HS-5 (cell line): Measurements from ENCODE around the gene VASP.
"Not testable (repeated sequence)": the region's sequence is repeated elsewhere in the genome, so short reads cannot be mapped to it uniquely, and the experiment has no call there.

Experiments used
- DNase-seq: peaks from one replicate; pipeline ENCODE4 v3.0.0-alpha.2; 2012; ENCODE audit warnings: low read depth

The VASP gene

DNA sequence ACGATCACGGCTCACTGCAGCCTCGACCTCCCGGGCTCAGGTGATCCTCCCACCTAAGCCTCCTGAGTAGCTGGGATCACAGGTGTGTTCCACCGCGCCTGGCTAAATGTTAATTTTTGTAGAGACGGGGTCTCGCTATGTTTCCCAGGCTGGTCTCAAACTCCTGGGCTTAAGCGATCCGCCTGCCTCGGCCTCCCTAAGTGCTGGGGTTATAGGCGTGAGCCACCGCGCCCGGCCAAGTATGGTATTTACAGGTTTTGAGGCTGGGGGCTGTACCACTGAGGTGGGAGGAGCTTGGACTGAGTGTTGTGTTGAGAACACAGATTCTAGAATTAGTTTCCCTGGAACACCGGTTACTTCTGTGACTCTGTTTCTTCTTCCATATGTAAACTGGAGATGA, 9.5 kb upstream of the VASP start:
- DNase-seq = no peak

DNA sequence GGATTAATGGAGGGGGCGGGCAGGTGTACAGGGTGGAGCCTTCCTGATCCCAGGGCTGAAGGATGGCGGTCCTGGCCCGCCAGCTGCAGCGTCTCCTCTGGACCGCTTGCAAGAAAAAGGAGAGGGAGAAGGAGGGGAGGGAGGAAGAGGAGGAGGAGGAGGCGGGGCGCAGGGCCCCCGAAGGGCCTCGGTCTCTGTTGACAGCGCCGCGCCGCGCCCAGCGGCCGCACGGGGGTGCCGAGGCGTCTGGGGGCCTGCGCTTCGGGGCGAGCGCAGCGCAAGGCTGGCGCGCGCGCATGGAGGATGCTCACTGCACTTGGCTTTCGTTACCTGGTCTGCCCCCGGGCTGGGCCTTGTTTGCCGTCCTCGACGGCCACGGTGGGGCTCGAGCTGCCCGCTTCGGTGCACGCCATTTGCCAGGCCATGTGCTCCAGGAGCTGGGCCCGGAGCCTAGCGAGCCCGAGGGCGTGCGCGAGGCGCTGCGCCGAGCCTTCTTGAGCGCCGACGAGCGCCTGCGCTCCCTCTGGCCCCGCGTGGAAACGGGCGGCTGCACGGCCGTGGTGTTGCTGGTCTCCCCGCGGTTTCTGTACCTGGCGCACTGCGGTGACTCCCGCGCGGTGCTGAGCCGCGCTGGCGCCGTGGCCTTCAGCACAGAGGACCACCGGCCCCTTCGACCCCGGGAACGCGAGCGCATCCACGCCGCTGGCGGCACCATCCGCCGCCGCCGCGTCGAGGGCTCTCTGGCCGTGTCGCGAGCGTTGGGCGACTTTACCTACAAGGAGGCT, 8.7 kb upstream of the VASP start, which contains the start of gene PPM1N:
Gene PPM1N, plus strand, starts transcription at position 33 of the 785 bp plus-strand sequence. Its CDS starts 30 bp downstream, at position 63.
- DNase-seq = no peak

DNA sequence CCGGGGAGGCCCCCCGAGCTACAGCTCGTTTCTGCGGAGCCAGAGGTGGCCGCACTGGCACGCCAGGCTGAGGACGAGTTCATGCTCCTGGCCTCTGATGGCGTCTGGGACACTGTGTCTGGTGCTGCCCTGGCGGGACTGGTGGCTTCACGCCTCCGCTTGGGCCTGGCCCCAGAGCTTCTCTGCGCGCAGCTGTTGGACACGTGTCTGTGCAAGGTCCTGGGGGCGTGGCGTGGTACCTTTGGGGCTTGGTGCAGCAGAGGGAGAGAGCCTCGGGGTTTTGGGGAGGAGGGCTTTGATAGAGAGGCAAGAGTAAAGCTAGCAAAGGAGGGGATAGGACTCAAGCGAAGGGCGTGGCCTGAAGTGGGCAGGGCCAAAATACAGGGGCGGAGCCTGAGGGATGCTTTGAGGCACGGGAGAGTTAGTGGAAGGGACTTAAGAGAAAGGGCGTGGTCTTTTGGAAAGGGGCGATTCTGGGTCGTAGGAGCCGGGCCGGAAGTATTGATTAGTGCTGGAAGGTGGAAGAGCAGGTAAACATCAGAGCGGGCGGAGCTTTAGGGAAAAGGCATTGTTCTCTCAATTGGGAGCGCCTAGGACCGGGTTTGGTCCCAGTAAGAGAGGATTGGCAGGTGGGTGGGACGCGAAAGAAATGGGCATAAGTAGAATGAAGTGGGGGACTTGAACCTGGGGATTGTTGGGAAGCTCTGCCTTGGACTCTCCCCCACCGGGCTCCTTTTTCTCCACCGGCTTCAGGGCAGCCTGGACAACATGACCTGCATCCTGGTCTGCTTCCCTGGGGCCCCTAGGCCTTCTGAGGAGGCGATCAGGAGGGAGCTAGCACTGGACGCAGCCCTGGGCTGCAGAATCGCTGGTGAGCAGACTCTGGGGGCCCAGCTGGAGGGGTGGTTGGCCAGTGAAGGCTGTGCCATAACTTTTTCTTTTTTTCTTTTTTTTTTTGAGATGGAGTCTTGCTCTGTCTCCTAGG, 7.8 kb upstream of the VASP start:
- peak; percentile 63 for DNase-seq

DNA sequence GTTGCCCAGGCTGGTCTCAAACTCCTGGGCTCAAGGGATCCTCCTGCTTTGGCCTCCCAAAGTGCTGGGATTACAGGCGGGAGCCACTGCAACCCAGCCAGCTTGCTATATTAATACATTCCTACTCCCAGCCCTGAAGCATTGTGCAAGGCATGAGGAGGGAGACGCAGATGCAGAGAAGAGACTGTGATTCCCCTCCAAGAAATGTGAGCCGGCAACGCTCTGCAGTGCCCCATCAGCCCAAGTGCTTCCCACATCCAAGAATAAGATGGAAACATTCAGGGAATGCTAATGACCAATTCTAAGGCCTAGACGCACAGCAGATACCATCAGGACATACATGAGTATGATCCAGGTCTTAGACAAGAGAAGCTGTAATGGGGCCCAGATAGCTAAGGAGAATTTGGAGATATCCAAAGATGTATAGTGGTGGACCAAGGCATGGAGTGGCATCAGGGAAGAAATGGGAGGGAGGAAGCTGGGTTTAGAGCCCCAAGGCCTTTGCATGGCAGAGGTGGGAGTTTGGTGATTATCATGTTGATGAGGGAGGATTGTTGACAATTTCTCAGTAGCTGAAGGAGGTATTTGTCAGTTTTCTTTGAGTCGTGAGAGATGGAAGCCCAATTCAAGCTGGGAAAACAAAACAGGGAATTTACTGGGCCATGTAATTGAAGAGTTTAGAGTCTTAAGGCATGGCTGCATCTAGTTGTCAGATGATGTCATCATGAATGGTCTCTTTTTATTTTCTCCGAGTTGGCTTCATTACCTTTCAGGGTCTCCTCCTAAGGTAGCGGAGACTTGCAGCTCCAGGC, 6.2 kb upstream of the VASP start:
- DNase-seq = no peak

DNA sequence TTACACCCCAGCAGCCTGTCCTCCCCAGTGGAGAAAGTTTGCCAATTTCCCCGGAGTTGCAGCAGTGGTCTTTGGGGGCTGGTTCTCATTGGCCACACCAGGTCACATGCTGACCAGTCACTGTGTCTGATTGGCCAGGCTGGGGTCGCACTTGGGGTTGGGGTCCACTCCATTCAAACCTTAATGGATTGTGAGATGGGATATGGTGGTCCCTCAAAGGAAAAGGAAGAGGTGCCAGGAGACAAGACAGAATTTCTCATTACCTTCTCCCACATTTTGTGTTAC, 5.6 kb upstream of the VASP start:
- no peak for DNase-seq

DNA sequence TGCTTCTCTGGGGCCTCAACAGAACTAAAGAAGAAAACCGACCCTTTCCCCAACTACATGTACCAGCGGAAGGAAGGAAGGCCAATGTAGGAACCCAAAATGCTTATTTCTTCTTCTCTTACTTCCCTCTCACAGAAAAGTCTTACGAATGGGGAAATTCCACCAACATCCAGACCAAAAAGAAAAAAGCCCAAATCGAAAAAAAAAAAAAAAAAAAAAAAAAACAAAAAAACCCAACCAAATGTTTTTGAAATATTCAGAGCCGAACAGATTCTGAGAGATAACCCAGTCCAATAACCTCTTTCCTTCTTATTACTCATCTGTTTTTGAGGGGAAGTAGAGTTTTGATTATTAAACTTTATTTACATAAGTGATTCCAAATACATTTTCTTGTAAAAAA, 5.2 kb upstream of the VASP start:
- no peak for DNase-seq

DNA sequence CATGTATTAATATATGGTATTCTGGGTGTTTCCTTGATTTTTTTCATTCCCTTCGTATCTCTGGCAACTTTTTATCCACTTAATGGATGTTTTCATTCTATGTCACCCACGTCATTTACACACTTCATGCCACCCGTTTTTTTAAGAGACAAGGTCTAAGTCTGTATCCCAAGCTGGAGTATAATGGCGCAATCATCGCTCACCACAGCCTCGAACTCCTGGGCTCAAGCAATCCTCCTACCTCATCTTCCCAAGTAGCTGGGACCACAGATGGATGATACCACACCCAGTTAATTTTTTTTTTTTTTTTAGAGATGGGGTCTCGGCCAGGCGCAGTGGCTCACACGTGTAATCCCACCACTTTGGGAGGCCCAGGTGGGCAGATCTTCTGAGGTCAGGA, 3.4 kb upstream of the VASP start:
- no peak for DNase-seq

DNA sequence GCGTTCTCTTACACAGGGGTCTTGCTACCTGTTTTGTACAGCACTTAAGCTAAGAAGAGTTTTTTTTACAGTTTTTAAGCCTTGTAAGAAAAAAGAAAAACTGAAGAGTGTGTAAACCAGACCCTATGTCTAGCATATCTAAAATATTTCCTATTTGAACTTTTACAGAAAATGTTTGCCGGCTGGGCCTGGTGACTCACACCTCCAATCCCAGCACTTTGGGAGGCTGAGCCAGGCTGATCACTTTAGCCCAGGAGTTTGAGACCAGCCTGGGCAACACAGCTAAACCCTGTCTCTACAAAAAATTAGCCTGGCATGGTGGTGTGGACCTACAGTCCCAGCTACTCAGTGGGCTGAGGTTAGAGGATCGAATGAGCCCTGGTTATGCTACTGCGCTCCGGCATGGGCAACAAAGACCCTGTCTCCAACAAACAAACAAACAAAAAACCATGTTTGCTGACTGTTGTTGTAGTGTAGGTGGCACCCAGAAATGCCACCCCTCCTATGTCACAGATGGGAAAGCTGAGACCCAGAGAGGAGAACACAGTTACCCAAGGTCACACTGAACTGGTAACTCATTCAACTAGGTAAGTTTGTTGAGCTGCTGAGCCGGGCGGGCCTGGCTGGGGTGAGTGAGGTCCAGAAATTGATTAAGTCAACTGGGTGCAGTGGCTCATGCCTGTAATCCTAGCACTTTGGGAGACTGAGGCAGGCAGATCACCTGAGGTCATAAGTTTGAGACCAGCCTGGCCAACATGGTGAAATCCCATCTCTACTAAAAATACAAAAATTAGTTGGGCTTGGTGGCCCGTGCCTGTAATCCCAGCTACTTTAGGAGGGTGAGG, 1.9 kb upstream of the VASP start:
- no peak for DNase-seq

DNA sequence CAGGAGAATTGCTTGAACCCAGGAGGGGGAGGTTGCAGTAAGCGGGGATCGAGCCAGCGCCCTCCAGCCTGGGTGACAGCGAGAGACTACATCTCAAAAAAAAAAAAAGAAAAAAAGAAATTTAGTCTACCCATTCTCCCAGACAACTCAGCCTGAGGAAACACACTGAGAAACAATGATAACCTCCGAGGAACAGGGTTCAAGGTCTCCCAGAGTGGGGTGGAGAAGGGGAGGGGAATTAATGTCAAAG, 1.4 kb upstream of the VASP start:
- no peak for DNase-seq

DNA sequence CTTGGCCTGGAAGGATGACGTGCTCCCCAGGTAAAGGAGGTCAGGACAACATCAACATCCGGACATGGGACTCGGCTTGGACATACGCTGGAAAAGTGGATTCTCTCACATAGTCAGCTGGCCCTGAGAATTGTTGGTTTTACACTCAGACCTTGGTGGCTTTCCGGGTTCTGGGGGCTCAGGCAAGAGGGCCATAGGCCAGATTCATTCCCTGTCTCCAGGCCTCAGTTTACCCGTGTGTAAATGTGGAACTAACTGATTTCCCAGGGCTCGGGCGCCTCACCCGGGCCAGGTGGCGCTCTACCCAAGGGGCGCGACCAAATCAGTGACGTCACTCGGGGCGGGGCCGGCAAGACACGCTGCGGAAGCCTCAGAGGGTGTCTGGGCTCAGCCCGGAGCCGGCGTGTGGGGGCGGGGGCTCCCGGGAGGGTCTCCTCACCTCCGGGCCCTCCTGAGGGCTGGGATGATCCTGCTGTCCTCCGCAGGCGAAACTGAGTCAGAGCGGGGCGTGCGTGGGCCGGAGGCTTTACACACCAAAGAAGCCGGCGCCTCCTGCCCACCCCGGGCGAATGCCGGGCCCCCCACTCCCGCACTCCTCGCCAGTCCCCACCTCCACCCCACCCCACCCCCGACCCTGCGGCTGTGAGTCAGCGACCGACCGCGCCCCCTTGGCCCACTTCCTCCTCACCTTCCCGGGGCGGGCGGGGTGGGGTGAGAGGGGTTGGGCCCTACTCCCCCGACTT, 862 bp upstream of the VASP start:
- peak; percentile 61 for DNase-seq

DNA sequence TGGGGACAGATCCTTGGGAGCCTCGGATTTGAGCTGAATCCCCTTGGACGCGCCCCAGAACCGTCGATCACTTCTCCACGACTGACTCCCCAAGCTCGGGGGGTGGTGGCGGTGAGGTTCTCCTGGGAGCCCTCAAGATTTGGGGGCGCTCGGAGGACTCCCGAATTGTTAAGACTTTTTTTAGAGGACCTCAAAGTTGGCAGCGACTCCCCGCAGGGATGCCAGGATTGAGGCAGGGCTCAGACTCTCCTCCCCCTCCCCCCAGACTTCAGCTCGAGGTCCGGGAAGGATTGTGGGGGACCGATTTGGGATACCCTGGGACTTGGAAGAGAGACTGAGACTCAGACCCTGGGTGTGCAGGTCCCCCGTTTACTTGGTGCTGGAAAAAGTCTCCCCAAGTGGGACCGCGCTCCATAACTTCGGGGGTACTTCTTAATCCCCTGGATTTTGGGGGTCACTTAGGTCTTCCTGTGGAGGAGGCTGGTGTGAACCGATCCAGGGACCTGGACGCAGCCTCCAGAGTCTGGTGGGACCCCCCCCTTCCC, 665 bp downstream of the VASP start:
- DNase-seq = no peak

DNA sequence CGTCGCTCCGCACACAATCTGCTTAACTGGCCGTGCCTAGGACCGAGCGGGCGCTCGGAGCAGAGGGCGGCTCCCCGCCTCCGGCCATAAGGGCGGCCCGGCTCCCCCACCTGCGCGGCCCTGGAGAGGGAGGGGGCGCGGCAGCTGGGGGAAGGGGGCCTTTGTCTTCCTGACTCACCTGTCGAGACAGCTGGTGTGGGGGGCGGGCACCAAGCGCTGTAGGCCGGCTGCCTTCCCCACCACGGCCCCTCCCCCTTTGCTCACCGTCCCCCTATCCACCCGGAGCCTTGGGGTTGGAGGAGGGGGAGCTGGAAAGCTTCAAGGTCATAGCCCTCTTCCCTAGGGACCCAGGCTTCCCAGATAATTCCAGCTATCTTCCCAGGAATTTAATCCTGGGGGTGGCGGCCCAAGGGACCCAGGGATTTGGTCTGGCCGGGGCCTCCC, 1.2 kb downstream of the VASP start:
- DNase-seq = no peak

DNA sequence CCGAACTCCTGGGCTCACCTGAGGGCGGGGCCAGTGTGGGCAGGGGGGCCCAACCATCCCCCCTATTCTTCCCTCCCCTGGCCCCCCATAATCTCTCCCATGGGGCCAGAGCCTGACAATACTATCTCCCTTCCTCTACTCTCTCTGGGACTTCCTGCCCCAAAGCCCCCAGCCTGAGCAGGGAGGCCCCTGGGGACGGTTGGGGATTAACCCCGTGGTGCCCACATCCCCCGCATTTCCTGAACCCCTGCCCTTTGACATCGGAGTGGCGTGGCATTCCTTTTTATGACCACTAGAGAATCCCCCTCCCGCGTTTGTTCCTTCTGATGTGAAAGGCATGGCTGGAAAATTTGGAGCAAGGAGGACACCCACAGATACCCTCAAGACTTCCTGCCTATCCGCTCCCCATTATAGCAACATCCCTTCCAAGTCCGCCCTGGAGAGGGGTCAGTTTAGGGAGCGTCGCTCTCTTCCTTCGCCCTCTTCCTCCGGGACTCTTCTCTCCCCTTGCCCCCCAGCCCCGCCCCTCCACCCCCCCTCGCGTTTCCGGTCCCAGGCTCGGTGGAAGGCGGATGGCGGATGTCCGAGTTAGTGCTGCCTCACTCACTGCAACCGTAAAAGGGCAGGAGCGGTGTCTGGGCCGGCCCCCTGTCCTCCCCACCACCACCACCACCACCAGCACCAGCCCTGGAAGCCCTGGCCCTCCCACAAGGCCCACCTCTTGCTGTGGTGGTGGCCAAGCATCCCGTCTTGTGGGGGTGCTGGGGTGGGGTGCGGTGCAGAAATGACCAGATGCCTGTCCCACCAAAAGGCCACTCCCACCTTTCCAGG, 1.8 kb downstream of the VASP start:
- no peak for DNase-seq

DNA sequence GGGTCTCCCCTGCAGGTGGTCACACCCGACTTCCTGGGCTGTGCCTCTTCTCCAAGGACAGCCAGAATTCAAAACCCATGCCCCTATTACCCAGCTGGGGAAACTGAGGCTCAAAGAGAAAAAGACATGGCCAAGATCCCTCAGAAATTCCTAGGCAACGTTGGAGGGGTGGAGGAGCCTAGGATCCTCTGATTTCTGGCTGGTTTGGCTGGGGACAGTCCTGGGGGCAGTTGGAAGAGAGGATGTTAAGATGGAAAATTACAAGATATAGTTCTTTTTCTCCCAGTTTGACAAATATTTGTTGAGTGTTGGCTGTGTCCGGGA, 2.4 kb downstream of the VASP start:
- DNase-seq = no peak

DNA sequence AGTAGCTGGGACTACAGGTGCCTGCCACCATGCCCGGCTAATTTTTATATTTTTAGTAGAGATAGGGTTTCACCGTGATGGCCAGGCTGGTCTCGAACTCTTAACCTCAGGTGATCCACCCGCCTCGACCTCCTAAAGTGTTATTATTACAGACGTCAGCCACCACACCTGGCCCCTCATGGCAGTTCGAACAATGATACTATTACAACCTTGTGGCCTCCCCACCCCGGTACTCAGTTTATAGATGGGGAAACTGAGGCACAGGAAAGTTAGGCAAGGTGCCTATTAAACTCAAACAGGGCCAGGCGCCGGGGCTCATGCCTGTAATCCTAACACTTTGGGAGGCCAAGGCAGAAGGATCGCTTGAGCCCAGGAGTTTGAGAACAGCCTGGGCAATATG, 3.1 kb downstream of the VASP start:
- not testable (repeated sequence) for DNase-seq

DNA sequence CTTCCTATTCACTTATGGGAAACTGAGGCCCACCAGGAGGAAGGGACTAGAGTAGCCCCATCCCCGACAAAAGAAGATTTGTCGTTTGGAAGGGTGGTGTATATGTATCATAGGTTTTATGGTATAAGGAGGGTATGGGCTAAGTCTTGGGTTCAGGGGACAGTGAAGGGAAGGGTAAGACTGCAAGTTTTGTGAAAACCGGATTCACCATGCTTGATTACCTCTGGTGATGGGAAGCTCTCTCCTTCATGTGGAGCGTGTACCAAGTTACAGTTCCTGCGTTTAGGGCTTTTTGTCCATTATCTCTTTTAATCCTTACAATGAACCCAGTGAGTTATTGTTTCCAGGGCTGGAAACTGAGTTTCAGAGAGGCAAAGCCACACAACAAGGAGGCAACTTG, 3.8 kb downstream of the VASP start:
- no peak for DNase-seq

DNA sequence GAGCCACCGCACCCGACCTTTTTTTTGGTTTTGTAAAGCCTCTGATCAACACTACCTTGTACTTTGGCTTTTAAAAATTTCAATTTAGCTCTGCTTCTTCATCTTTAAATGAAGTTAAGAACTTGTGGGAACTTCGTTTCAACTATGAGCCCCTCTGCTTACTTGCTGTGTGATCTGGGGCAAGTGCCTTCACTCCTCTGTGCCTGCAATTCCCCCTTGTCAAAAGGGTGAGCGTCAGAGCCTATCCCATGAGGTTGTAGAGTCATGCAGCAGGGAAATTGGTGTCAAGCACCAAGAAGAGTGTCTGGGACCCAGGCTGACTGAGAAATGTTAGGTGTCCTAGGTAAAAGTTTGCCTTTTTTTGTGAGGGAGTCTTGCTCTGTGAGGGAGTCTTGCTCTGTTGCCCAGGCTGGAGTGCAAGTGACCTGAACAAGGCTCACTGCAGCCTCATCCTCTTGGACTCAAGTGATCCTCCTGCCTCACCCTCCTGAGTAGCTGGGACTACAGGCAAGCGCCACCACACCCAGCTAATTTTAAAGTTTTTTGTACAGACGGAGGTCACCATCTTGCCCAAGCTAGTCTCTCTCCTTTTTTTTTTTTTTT, 5.7 kb downstream of the VASP start:
- no peak for DNase-seq

DNA sequence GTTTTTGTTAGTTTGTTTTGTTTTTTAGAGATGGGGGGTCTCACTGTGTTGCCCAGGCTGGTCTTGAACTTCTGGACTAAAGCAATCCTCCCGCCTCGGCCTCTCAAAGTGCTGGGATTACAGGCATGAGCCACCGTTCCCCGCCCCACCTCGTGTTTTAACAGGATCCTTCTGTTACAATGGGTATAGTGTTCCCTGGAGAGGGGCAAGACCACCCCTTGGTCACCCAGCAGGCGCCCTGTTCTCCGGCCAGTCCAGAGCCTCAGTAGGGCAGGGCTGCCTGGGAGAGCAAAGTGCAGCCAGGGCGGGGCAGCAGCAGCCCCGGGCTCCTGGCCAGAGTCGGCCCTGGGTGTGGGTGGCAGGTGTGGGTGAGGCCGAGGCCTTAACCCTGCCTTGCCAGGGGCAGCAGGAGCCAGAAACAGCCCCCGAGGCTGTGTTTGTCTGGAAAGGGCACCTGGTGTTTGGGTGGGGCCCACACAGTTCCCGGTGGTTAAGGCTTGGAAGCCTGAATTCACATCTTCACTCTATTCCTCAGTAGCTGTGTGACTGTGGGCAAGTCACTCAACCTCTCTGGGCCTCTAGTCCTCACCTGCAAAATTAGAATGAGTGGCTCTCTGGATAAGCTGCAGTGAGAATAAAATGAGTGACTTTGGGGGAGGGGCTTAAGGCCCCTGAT, 7.2 kb downstream of the VASP start:
- DNase-seq = no peak

DNA sequence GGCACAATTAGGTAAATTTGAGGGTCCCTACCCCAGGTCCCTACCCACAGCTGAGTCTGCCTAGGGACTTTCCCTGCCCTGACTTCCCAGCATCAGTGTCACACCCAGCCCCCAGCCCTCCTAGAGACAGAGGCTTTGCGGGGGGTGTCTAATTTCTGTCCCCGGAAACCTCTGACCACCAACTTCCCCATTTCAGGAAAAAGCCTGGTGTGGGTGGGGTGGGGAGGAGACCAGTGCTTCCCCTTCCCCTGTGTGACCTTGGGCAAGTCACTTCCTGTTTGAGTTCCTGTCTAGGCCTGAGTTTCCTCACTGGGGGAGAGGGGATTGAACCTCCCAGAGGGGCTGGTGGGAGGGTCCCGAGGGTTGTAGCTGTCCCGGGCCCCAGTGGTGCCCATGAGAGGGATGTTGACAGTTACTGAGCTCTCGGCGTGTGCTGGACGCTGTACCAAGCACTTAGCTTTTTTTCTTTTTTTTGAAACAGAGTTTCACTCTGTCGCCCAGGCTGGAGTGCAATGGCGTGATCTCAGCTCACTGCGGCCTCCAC, 7.9 kb downstream of the VASP start:
- DNase-seq = no peak
